Hepatocyte (in vitro differentiated cells): ENCODE data around the gene SPRR2F.

Experiments
- EZH2 ChIP-seq: fragments of 200-600 bp; sonication (generic); IDR thresholded peaks from 2 replicates; pipeline ENCODE4 v1.6.1; 2016; ENCODE audit warnings: antibody characterized with exemption, mild to moderate bottlenecking, borderline replicate concordance
- EZH2phosphoT487 ChIP-seq: fragments of 200-600 bp; sonication (generic); IDR thresholded peaks from one replicate; pipeline ENCODE4 v1.6.1; 2018; ENCODE audit warnings: antibody characterized with exemption, mild to moderate bottlenecking, low read depth, moderate library complexity; ENCODE audit not compliant: unreplicated experiment, severe bottlenecking
- TF ChIP-seq, protein P1 (sequence below): fragments of 200-600 bp; sonication (generic); IDR thresholded peaks from 2 replicates; pipeline ENCODE4 v1.5.1; 2016; ENCODE audit warnings: antibody characterized with exemption, mild to moderate bottlenecking; ENCODE audit not compliant: poor library complexity

DNA sequence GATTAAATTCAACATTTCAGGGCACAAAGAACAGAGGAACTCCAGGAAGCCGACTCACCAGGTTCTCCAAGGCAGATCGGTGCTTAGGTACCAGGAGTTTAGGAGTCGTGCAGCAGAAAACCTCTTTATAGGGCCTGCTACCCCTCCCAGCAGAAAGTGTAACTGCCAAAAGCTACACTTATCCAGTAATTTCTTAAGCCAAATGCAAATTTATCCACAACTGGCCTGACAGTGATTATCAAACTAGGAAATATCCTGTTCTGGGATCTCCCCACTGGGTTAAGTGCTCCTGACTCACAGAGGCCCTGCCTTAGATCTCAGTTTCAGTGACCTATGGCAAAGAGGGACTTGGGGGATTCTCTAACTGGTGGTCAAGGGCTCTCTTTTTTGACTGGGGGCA, at the start of gene SPRR2F:
- no peak for TF ChIP-seq EZH2phosphoT487
- TF ChIP-seq, protein P1, sequence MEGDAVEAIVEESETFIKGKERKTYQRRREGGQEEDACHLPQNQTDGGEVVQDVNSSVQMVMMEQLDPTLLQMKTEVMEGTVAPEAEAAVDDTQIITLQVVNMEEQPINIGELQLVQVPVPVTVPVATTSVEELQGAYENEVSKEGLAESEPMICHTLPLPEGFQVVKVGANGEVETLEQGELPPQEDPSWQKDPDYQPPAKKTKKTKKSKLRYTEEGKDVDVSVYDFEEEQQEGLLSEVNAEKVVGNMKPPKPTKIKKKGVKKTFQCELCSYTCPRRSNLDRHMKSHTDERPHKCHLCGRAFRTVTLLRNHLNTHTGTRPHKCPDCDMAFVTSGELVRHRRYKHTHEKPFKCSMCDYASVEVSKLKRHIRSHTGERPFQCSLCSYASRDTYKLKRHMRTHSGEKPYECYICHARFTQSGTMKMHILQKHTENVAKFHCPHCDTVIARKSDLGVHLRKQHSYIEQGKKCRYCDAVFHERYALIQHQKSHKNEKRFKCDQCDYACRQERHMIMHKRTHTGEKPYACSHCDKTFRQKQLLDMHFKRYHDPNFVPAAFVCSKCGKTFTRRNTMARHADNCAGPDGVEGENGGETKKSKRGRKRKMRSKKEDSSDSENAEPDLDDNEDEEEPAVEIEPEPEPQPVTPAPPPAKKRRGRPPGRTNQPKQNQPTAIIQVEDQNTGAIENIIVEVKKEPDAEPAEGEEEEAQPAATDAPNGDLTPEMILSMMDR = no peak
- no peak for TF ChIP-seq EZH2
